GM23248 (cell line): ENCODE measurements around the gene TUBB6.

Source experiments
- EZH2 ChIP-seq: fragments of 200-600 bp; sonication (generic); IDR thresholded peaks from 2 replicates; pipeline ENCODE4 v1.6.1; 2018; ENCODE audit warnings: antibody characterized with exemption, mild to moderate bottlenecking; ENCODE audit not compliant: insufficient read depth, poor library complexity, severe bottlenecking
- EZH2phosphoT487 ChIP-seq: fragments of 200-600 bp; sonication (generic); IDR thresholded peaks from 2 replicates; pipeline ENCODE4 v1.6.1; 2018; ENCODE audit warnings: antibody characterized with exemption, moderate library complexity, mild to moderate bottlenecking, low read depth; ENCODE audit not compliant: insufficient read depth

DNA sequence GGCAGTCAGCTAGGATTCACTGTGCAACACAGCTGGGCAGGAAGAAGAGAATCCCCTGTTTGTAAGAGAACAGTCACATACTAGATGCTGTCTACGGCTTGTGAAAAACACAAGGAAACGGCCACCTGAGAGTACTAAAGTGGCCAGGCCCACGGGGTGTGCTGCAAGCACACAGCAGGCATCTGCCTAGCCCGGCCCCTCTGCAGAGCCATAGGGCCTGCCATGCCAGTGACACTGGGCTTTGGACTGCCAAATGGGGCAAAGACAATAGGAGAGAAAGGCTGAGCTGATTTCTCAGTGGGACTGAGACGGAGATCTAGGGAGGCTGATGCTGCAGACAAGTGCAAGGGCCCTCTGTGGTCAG, 10.3 kb downstream of the TUBB6 start:
- TF ChIP-seq EZH2phosphoT487 (no peak), EZH2 (no peak)
